Effector memory CD8-positive, alpha-beta T cell (primary cell): ENCODE results near the gene FMN1.
"Not testable (repeated sequence)": the region's sequence is repeated elsewhere in the genome, so short reads cannot be mapped to it uniquely, and the experiment has no call there.

ENCODE experiments used
- ATAC-seq: fragments of 150-1000 bp; cut with Tn5 transposase; replicated peaks from 2 replicates; pipeline ENCODE4 v1.10.0; 2021; ENCODE audit warnings: mild to moderate bottlenecking, moderate library complexity
- DNase-seq, 3 experiments: peaks; one replicate each; pipeline ENCODE4 v3.0.0; 2021
- H3K27ac Mint-ChIP-seq, 2 donors: one replicate each; pipeline ENCODE4 v1.8.0; 2022; ENCODE audit warnings: mild to moderate bottlenecking in 2 of 2, mixed read lengths in 2 of 2, moderate library complexity in 2 of 2
- H3K27me3 Mint-ChIP-seq, 2 donors: one replicate each; pipeline ENCODE4 v1.8.0; 2022; ENCODE audit warnings: mixed read lengths in 2 of 2
- H3K36me3 Mint-ChIP-seq: one replicate; pipeline ENCODE4 v1.8.0; 2022; ENCODE audit warnings: mild to moderate bottlenecking, moderate library complexity, mixed read lengths; ENCODE audit not compliant: insufficient read depth
- H3K4me1 Mint-ChIP-seq, 2 donors: one replicate each; pipeline ENCODE4 v1.8.0; 2022; ENCODE audit warnings: low read depth in 2 of 2, mixed read lengths in 2 of 2
- H3K4me3 Mint-ChIP-seq, 2 donors: one replicate each; pipeline ENCODE4 v1.8.0; 2022; ENCODE audit warnings: mild to moderate bottlenecking in 2 of 2, mixed read lengths in 2 of 2, moderate library complexity in 2 of 2
- H3K9me3 Mint-ChIP-seq, 2 donors: one replicate each; pipeline ENCODE4 v1.8.0; 2022; ENCODE audit warnings: mixed read lengths in 2 of 2

The FMN1 gene

DNA sequence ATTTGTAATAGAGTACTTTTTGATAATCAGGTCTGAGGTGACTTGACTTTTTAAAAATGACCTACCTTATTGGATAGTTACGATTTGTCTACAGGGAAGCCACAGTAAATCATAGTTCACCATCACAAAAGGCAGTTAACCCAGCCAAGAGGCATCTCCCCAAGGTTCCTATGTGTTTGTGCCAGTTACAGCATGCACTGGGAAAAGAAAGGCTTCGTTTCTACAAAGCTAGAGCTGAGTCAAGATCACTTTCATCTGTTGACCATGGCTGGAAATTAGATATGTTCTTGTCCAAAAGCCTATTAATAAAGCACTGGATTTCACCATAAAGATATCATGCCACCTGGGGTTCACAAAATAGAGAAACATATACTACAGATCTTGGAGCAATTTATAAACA lies 336.8 kb downstream of the FMN1 start:
- no peaks in the 10 kb centered on the region for H3K9me3 Mint-ChIP-seq

DNA sequence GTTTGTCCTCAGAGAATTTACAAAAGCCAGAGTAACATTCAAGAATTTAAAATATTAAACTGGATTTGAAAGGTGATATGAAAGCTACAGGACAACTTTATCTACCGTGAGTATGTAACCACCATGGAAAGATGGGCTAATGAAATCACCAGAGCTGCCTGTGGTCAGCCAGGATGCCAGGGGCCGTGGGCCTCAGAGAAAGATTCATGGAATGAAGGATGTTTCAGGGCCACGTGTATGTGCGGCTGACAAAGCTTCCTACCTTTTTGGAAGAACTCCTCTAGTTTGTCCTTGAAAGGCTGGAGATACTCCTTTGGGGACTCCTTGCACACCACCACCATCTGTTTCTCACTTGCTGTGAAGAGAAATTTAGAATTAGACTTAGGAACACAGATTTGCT lies 337.8 kb downstream of the FMN1 start:
- ATAC-seq: no peak
- H3K9me3 Mint-ChIP-seq: no peaks in the 10 kb centered on the region
- no peak for DNase-seq
- no peak overlapping the region for H3K4me3 Mint-ChIP-seq
- H3K27ac Mint-ChIP-seq: no peak overlapping the region
- H3K27me3 Mint-ChIP-seq: peaks cover 0 to 12% of the 10 kb centered on the region in 2 donors
- H3K36me3 Mint-ChIP-seq: no peaks in the 10 kb centered on the region
- no peaks in the 10 kb centered on the region for H3K4me1 Mint-ChIP-seq

More for the DNA sequence above, 336.8 kb downstream of the FMN1 start:
- H3K4me3 Mint-ChIP-seq: no peak overlapping the region
- DNase-seq (no peak), ATAC-seq (no peak)
- no peaks in the 10 kb centered on the region for H3K4me1 Mint-ChIP-seq
- no peak overlapping the region for H3K27ac Mint-ChIP-seq
- peaks cover 0 to 10% of the 10 kb centered on the region in 2 donors for H3K27me3 Mint-ChIP-seq
- no peaks in the 10 kb centered on the region for H3K36me3 Mint-ChIP-seq

- Mint-ChIP-seq H3K9me3 (no peaks in the 10 kb centered on the region), H3K36me3 (no peaks in the 10 kb centered on the region), H3K4me3 (no peak overlapping the region), H3K27ac (no peak overlapping the region), H3K27me3 (peaks cover 0 to 12% of the 10 kb centered on the region in 2 donors), H3K4me1 (no peaks in the 10 kb centered on the region)
- ATAC-seq (no peak), DNase-seq (no peak)
Measured at GRCh38 chr15:32855942-32856341, 338.6 kb downstream of the FMN1 start.

DNA sequence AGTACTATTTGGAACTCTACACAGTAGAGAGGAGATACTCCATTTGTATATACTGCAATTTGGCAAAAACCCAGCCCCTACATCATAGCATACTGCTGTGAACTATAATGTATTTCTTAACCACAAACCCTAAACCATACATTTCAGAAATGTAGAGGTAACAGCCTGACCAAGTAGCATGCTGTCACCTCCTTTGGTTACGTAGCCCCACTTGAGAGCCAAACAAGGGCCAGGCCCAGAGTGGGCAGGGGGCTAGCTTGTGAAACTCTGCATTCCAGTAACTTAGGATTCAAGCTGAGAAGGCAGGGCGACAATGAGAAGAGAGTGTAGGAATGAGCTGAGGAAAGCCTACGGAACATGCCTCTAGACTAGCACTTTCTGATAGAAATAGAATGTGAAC lies 340.9 kb downstream of the FMN1 start:
- Mint-ChIP-seq H3K27me3 (peaks cover 0 to 21% of the 10 kb centered on the region in 2 donors), H3K27ac (no peak overlapping the region), H3K9me3 (no peaks in the 10 kb centered on the region), H3K36me3 (no peaks in the 10 kb centered on the region), H3K4me1 (no peaks in the 10 kb centered on the region), H3K4me3 (no peak overlapping the region)
- ATAC-seq: no peak
- DNase-seq: no peak

GRCh38 chr15:32852771-32853170 lies 341.7 kb downstream of the FMN1 start:
- H3K4me1 Mint-ChIP-seq: no peaks in the 10 kb centered on the region
- no peaks in the 10 kb centered on the region for H3K36me3 Mint-ChIP-seq
- DNase-seq (no peak), ATAC-seq (no peak)
- H3K4me3 Mint-ChIP-seq: no peak overlapping the region
- no peaks in the 10 kb centered on the region for H3K9me3 Mint-ChIP-seq
- H3K27me3 Mint-ChIP-seq: peaks cover 0 to 21% of the 10 kb centered on the region in 2 donors
- no peak overlapping the region for H3K27ac Mint-ChIP-seq

DNA sequence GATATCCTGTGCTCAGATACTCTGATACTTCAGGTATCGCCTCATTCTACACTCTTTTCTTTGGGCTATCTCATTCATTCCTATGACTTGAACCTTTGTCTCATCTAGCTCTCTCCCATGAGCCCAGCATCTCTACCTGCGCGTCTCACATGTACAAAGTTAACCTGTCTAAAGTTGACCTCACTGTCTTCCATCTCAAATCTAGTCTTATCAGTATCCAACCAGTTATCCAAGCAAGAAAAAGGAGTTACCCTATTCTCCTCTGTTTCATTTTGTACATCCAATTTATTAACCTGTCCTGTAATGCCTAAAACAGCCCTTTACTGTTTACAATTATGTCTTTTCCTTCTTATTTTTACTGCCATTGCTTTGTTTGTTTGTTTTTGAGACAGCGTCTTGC lies 342.5 kb downstream of the FMN1 start:
- no peak for ATAC-seq
- Mint-ChIP-seq H3K4me3 (no peak overlapping the region), H3K4me1 (no peaks in the 10 kb centered on the region), H3K27ac (no peak overlapping the region), H3K36me3 (no peaks in the 10 kb centered on the region), H3K27me3 (peaks cover 0 to 21% of the 10 kb centered on the region in 2 donors), H3K9me3 (no peaks in the 10 kb centered on the region)
- DNase-seq: no peak

DNA sequence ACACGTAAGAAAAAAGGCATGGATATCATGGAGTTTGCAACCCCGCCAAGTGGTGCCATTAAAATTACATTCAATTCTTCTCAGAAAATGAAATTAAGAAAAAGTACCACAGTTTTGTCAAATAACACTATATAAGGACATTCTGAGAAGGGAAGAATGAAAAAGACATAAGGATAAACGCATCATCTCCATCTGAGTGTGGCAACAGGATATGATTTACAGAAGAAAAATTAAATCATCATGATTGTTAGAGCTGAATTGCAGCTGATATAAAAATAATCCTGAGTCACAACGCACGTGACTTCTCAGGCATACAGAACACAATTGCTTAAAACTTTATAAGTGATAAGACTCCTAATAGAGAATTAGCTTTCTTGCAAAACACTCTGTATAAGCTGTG lies 342.9 kb downstream of the FMN1 start:
- Mint-ChIP-seq H3K4me1 (no peaks in the 10 kb centered on the region), H3K4me3 (no peak overlapping the region), H3K27ac (no peak overlapping the region), H3K9me3 (no peaks in the 10 kb centered on the region), H3K27me3 (peaks cover 0 to 21% of the 10 kb centered on the region in 2 donors), H3K36me3 (no peaks in the 10 kb centered on the region)
- ATAC-seq (no peak), DNase-seq (no peak)

GRCh38 chr15:32849769-32850668 lies 344.5 kb downstream of the FMN1 start:
- no peak for DNase-seq

DNA sequence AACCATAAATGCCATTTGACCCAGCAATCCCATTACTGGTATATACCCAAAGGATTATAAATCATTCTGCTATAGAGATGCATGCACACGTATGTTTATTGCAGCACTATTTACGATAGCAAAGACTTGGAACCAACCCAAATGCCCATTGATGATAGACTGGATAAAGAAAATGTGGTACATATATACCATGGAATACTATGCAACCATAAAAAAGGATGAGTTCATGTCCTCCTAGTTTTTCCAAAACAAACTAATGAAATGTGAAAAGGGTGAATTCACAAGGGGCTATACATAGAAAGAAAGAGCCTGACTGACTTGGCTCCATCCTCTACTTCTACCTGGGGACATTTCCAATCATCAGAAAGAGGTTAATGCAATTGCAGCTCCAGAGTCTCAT lies 347.8 kb downstream of the FMN1 start:
- ATAC-seq, H3K27ac Mint-ChIP-seq, H3K4me1 Mint-ChIP-seq, H3K27me3 Mint-ChIP-seq, H3K36me3 Mint-ChIP-seq, DNase-seq, H3K4me3 Mint-ChIP-seq, H3K9me3 Mint-ChIP-seq: not testable (repeated sequence)

More at GRCh38 chr15:32849769-32850668, 344.5 kb downstream of the FMN1 start:
- peaks cover 0 to 21% of the 10 kb centered on the region in 2 donors for H3K27me3 Mint-ChIP-seq
- H3K36me3 Mint-ChIP-seq: no peaks in the 10 kb centered on the region
- ATAC-seq: no peak
- H3K4me3 Mint-ChIP-seq: no peak overlapping the region
- H3K4me1 Mint-ChIP-seq: no peaks in the 10 kb centered on the region
- H3K9me3 Mint-ChIP-seq: no peaks in the 10 kb centered on the region
- no peak overlapping the region for H3K27ac Mint-ChIP-seq

DNA sequence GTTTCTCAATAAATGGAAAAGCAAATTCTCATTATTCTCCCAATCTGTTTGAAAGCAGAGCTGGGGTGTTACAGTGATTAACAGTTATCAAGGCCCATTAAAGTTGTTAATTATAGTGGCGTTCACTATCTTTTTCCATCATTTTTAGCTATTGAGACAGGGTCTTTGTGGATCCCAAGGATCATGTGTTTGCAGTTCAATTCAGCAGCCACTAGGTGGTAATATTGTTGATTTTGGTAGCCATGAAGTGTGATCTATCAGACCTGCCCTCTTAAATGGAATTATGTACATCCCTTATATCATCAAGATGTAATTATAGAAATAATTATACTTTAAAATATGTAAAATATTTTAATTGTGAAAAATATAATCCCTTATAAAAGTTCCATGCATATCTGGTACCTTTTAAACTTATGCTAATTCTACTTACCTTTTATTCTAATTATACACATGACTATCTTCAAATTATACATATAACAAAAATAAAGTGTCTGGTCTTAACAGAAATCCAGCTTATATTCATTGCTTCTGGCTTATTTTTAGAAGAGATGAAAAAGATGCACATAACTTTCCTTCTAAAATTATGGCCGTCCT lies 350.3 kb downstream of the FMN1 start:
- no peaks in the 10 kb centered on the region for H3K4me1 Mint-ChIP-seq
- H3K9me3 Mint-ChIP-seq: no peaks in the 10 kb centered on the region
- no peak for ATAC-seq
- H3K27me3 Mint-ChIP-seq: no peaks in the 10 kb centered on the region
- no peak for DNase-seq
- no peak overlapping the region for H3K4me3 Mint-ChIP-seq
- no peaks in the 10 kb centered on the region for H3K36me3 Mint-ChIP-seq
- H3K27ac Mint-ChIP-seq: no peak overlapping the region

DNA sequence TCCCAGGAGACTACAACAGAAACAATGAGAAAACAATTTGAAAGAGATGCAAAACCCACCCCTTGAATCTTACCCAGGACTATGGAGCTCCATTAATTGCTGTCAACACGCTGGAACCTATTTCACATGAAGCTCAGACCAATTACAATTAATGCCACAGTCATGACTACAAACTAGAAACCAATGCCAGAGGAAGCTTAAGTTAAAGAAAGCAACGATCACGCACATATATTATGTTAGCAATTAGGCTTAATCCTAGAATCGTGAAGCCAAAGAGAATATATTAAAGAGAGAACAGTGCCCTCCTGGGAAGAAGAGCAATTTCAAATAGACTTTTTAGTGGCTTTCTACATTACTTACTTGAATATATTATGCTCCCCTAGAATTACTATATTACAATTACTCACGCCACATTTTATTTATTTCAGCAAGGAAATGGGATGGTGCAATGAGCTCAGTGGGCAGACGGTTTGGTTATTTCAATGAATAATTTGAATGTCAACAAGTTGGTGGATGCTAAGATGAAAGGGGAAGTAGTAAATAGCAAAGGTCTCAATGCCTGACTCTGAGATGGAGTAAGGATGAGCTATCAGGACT lies 351.2 kb downstream of the FMN1 start:
- peaks cover 0 to 2% of the 10 kb centered on the region in 2 donors for H3K27me3 Mint-ChIP-seq
- no peaks in the 10 kb centered on the region for H3K4me1 Mint-ChIP-seq
- H3K9me3 Mint-ChIP-seq: no peaks in the 10 kb centered on the region
- DNase-seq: no peak
- H3K4me3 Mint-ChIP-seq: no peak overlapping the region
- ATAC-seq: no peak
- H3K27ac Mint-ChIP-seq: no peak overlapping the region
- H3K36me3 Mint-ChIP-seq: no peaks in the 10 kb centered on the region

- no peak for DNase-seq
- H3K36me3 Mint-ChIP-seq: no peaks in the 10 kb centered on the region
- H3K9me3 Mint-ChIP-seq: no peaks in the 10 kb centered on the region
- no peak overlapping the region for H3K27ac Mint-ChIP-seq
- no peak for ATAC-seq
- no peaks in the 10 kb centered on the region for H3K4me1 Mint-ChIP-seq
- no peak overlapping the region for H3K4me3 Mint-ChIP-seq
- H3K27me3 Mint-ChIP-seq: peaks cover 0 to 10% of the 10 kb centered on the region in 2 donors
Measured at GRCh38 chr15:32842081-32842480, 352.4 kb downstream of the FMN1 start.

DNA sequence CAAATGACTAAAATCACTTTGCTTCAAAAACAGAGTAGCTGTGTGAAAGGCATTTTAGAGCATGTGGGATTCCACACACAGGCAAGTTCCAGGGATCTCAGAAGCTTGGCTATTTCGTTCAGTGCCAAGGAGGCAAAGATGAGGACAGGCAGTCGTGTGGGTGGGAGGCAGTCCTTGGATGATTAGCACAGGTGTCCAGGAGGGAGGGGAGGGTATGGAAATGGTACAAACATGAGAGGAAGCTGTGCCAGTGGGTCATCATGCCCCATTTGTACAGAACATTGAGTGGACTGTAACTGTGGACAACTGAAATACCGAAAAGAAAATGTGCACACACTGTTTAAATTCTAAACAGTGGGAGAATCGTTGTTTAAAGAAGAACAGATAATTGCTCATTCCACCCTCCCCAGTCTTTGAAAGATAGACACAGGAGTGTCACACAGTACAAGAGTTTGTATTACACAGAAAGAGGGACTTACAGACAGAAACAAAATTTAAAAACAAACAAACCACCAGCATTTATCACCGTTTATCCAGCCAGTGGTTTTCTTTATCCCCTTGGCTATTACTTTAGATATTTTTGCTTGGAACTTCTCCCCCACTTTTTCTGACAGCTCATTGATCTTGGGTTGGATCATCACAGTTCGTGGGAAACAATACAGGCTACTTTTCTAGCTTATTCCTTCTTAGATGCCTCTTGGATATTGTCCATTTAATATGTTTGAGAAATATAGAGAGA lies 353.8 kb downstream of the FMN1 start:
- Mint-ChIP-seq H3K27ac (no peak overlapping the region), H3K4me1 (no peaks in the 10 kb centered on the region)
- no peak for ATAC-seq

More for the DNA sequence above, 353.8 kb downstream of the FMN1 start:
- DNase-seq: no peak
- no peaks in the 10 kb centered on the region for H3K36me3 Mint-ChIP-seq
- H3K9me3 Mint-ChIP-seq: no peaks in the 10 kb centered on the region
- H3K27me3 Mint-ChIP-seq: peaks cover 0 to 10% of the 10 kb centered on the region in 2 donors
- no peak overlapping the region for H3K4me3 Mint-ChIP-seq
